ENCODE data around the gene AMBRA1. TPM values are rescaled to one million over a fixed set of nuclear protein-coding genes. Genes with fewer than 3 reads are reported as not detected.

The AMBRA1 gene
- total RNA-seq, 1 donor from 2014 or later, result 29.4 TPM

DNA sequence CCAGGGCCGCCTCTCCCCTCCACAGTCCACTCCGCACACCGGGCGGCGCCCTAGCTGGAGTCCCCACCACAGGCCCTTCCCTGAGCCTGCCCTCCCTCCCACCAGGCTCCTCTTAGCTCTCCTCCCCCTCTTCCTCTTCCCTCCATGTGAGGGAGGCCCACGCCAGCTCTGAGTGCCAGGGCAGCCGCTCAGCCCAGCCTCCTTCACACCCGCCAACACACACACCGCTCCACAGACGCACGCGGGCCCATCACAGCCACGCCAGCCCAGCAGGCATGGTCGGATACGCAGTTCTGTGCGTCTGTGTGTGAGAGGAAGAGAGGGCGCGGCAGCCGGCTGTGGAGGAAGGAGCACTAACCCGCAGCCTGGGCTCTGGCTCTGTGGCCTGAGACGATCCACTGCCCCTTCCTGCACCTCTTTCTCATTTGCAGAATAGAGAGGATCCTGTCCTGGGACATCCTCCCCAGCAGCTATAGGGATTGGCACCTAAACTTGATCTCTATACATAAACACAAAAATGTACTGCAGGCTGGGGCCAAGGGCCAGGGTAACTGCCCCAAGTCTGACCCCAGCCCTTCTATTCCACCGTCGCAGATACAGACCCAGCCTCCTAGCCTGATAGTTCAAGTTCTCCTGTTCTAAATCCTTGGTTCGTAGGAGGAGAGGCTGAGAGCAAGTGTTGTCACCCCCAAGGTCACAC, 205.8 kb downstream of the AMBRA1 start:
- Histone ChIP-seq H3K36me3 (ENCODE audit: insufficient read depth, low read length) (no peaks in the 10 kb centered on the region), H3K4me3 (ENCODE audit: insufficient read depth, low read depth, low read length) (no peak overlapping the region), H3K27ac (ENCODE audit: low read depth, low read length) (no peak overlapping the region), H3K9me3 (ENCODE audit: insufficient read depth, low read depth, low read length) (no peaks in the 10 kb centered on the region), H2AFZ (ENCODE audit: low read depth, low read length) (no peak overlapping the region), H3K4me2 (ENCODE audit: low read length) (no peak overlapping the region), H3K9ac (ENCODE audit: low read length) (no peak overlapping the region), H3K4me1 (ENCODE audit: insufficient read depth, low read length) (peaks cover 16% of the 10 kb centered on the region), H3K79me2 (ENCODE audit: insufficient read depth, low read length) (peaks cover 1% of the 10 kb centered on the region), H3K27me3 (ENCODE audit: insufficient read depth, low read length) (peaks cover 27% of the 10 kb centered on the region), H4K20me1 (ENCODE audit: insufficient read depth, low read length) (peaks cover 31% of the 10 kb centered on the region)
- FAIRE-seq, result no peak
- Mint-ChIP-seq H3K36me3 (ENCODE audit: low read depth, unreplicated experiment) (no peaks in the 10 kb centered on the region), H3K27me3 (ENCODE audit: low read depth, unreplicated experiment) (peaks cover 34% of the 10 kb centered on the region), H3K9me3 (ENCODE audit: unreplicated experiment) (no peaks in the 10 kb centered on the region), H3K4me1 (ENCODE audit: low read depth, unreplicated experiment) (no peaks in the 10 kb centered on the region), H3K4me3 (ENCODE audit: unreplicated experiment) (no peak overlapping the region), H3K27ac (ENCODE audit: unreplicated experiment) (peak overlapping the region; percentile 23)
- DNase-seq (ENCODE audit: low read depth), result no peak
- TF ChIP-seq CTCF (IDR thresholded peaks at IDR 0.05; ENCODE audit: insufficient read depth, low read depth, low read length) (no peak), EZH2 (IDR thresholded peaks at IDR 0.05; ENCODE audit: insufficient read depth, low read length) (no peak)

DNA sequence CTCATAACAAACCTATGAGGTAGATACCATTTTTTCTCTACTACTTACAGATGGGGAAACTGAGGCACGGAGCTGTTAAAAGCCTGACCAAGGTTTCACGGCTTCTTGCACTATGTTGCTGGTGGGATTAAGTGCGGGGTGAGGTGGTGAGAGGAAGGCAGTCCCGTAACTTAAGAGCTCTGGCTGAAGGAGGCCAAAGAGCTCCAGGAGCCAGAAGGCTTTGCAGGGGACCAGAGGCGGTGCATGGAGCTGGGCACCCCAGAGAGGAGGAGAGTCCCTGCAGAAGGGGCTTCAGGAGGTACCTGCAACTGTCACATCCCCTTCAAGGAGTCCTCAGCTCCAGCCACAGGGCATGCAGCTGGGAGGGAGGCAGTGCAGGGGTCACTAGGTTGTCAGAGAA, 206.4 kb downstream of the AMBRA1 start:
- Histone ChIP-seq H2AFZ (ENCODE audit: low read depth, low read length) (no peak overlapping the region), H3K9me3 (ENCODE audit: insufficient read depth, low read depth, low read length) (no peaks in the 10 kb centered on the region), H3K79me2 (ENCODE audit: insufficient read depth, low read length) (peaks cover 7% of the 10 kb centered on the region), H3K27ac (ENCODE audit: low read depth, low read length) (no peak overlapping the region), H3K9ac (ENCODE audit: low read length) (no peak overlapping the region), H3K4me3 (ENCODE audit: insufficient read depth, low read depth, low read length) (no peak overlapping the region), H4K20me1 (ENCODE audit: insufficient read depth, low read length) (peaks cover 32% of the 10 kb centered on the region), H3K4me2 (ENCODE audit: low read length) (no peak overlapping the region), H3K4me1 (ENCODE audit: insufficient read depth, low read length) (peaks cover 15% of the 10 kb centered on the region), H3K27me3 (ENCODE audit: insufficient read depth, low read length) (peaks cover 27% of the 10 kb centered on the region), H3K36me3 (ENCODE audit: insufficient read depth, low read length) (no peaks in the 10 kb centered on the region)
- TF ChIP-seq CTCF (IDR thresholded peaks at IDR 0.05; ENCODE audit: insufficient read depth, low read depth, low read length) (no peak), EZH2 (IDR thresholded peaks at IDR 0.05; ENCODE audit: insufficient read depth, low read length) (no peak)
- Mint-ChIP-seq H3K4me1 (ENCODE audit: low read depth, unreplicated experiment) (no peaks in the 10 kb centered on the region), H3K36me3 (ENCODE audit: low read depth, unreplicated experiment) (no peaks in the 10 kb centered on the region), H3K27ac (ENCODE audit: unreplicated experiment) (peak overlapping the region; percentile 26), H3K4me3 (ENCODE audit: unreplicated experiment) (no peak overlapping the region), H3K9me3 (ENCODE audit: unreplicated experiment) (no peaks in the 10 kb centered on the region), H3K27me3 (ENCODE audit: low read depth, unreplicated experiment) (peaks cover 34% of the 10 kb centered on the region)
- no peak for FAIRE-seq
- DNase-seq (ENCODE audit: low read depth), result no peak

DNA sequence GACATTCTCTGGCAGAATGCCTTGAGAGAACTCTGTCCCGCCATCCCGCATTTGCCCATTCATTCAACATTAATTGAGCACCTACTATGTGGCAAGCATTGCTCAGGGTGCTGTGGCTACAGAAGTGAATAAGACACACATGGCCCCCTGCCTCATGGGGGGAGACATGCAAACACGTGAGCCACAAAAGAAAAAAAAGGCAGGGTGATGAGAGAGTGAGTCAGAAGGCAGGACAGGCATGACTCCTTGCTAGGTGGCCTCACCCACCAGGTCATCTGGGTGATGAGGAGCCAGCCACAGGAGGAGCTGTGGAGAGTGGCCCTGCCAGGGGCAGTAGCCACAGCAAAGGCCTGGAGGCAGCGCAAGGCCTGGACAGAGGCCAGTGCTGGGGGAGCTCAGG, 207.1 kb downstream of the AMBRA1 start:
- Histone ChIP-seq H3K79me2 (ENCODE audit: insufficient read depth, low read length) (peaks cover 14% of the 10 kb centered on the region), H2AFZ (ENCODE audit: low read depth, low read length) (no peak overlapping the region), H3K27ac (ENCODE audit: low read depth, low read length) (no peak overlapping the region), H3K27me3 (ENCODE audit: insufficient read depth, low read length) (peaks cover 27% of the 10 kb centered on the region), H3K4me2 (ENCODE audit: low read length) (no peak overlapping the region), H3K9ac (ENCODE audit: low read length) (no peak overlapping the region), H3K36me3 (ENCODE audit: insufficient read depth, low read length) (no peaks in the 10 kb centered on the region), H3K9me3 (ENCODE audit: insufficient read depth, low read depth, low read length) (no peaks in the 10 kb centered on the region), H3K4me1 (ENCODE audit: insufficient read depth, low read length) (peaks cover 21% of the 10 kb centered on the region), H3K4me3 (ENCODE audit: insufficient read depth, low read depth, low read length) (no peak overlapping the region), H4K20me1 (ENCODE audit: insufficient read depth, low read length) (peaks cover 32% of the 10 kb centered on the region)
- Mint-ChIP-seq H3K36me3 (ENCODE audit: low read depth, unreplicated experiment) (no peaks in the 10 kb centered on the region), H3K4me1 (ENCODE audit: low read depth, unreplicated experiment) (no peaks in the 10 kb centered on the region), H3K27ac (ENCODE audit: unreplicated experiment) (peak overlapping the region; percentile 29), H3K4me3 (ENCODE audit: unreplicated experiment) (no peak overlapping the region), H3K27me3 (ENCODE audit: low read depth, unreplicated experiment) (peaks cover 34% of the 10 kb centered on the region), H3K9me3 (ENCODE audit: unreplicated experiment) (no peaks in the 10 kb centered on the region)
- TF ChIP-seq CTCF (IDR thresholded peaks at IDR 0.05; ENCODE audit: insufficient read depth, low read depth, low read length) (no peak), EZH2 (IDR thresholded peaks at IDR 0.05; ENCODE audit: insufficient read depth, low read length) (no peak)
- DNase-seq (ENCODE audit: low read depth) (no peak), FAIRE-seq (no peak)
